Measurements from ENCODE around the gene TNS4.

The TNS4 gene

DNA sequence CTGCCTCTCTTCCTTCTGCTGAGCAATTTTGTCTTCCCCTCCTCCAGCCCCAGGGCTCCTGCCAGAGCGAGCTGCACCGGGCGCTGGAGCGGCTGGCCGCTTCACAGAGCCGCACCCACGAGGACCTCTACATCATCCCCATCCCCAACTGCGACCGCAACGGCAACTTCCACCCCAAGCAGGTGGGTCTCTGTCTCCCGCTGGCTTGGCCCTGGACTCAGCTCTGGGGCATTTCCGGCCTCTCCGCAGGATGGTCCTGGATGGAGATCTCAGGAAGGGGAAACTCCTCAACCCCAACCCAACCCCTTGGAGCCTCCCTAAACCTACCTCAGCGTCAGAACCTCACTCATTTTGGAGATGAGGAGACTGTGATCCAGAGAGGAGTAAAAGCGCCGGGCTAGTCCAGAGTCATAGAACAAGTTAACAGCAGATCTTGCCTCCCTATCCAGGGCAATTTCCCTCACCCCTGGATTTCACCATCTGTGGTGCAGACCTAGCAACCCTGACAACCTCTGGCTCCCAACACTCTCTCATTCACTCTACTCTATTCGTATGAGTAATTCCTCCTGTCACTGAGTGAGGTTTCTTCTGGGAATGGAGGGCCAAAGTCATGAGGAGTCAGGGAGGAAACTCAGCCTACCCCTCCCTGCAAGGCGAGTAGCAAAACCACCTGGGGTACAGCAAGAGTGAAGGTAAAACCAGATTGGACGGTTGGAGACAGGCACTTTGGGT is 47.4 kb downstream of the TNS4 start:
- no peak for DNase-seq

DNA sequence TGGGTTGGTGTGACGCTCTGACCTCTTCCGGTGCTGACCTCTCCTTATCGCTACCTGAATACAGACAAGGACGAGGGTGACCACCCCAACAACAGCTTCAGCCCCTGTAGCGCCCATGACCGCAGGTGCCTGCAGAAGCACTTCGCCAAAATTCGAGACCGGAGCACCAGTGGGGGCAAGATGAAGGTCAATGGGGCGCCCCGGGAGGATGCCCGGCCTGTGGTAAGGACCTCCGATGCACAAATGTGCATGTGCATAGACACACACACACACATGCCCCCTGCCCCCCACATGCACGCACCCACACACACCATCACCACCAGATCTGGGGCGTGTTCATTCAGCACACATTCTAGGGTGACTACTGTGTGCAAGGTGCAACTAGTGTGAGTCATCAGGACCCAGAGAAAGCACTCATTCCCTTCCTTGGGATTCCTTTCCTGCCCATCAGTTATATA is 48.5 kb downstream of the TNS4 start:
- DNase-seq = no peak

DNA sequence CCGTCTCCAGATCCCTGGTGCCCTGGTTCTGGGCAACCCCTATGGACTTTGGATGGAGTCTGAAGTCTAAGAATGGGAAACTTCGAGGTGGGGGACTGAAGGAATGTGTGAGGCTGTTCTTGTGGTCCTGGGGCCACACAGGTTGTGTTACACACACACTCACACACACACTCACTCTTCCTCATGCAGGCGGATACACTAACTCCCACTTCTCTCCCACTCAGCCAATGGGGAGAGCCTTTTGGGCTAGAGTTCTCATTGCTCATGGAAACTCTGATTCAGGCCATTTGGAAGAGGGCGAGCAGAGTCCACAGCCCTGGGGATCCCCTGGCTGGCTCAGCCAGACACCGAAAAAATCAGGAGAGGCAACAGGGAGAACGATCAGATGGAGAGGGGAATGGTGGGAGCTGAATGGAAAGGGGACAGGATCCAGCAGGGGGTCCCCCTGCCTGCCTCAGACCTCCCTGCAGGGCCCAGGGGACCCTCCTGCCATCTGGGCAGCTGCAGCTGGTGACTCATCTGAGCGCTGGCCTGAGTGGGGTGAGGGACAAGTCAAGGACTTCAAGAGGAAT is 49.1 kb downstream of the TNS4 start:
- peak; percentile 84 for DNase-seq

DNA sequence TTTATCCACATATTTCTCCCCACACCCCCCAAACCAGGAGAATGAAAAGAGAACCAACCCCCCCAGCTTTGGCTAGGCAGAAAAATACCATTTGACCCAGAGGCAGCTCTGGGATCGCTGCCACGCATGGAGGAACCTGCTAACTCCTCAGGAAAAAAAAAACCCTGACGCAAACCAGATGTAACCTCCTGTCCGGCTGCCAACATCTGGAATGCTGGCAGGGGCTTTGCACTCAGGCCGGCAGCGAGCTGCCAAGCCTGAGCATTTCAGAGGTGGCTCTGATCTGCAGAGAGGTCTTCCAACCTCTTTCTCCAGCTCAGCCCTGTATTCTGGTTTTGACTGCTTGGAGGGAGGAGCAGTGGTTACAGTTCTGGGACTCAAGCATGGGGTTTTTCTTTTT is 50.0 kb downstream of the TNS4 start:
- peak; percentile 90 for DNase-seq

DNA sequence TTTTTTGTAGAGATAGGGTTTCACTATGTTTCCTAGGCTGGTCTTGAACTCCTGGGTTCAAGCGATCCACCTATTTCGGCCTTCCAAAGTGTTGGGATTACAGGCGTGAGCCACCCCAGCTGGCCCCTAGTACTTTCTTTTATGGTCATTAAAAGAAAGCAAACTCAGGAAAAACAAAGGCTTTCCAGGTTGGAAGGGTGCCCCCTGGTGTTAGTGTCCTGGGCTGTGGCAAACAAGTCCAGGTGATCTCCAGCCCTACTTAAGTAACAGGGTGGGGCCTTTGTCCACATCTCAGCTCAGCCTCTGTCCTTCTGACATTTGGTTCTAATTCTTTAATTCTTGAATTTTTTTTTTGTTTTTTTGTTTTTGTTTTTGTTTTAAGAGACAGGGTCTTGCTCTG is 51.2 kb downstream of the TNS4 start:
- no peak for DNase-seq

DNA sequence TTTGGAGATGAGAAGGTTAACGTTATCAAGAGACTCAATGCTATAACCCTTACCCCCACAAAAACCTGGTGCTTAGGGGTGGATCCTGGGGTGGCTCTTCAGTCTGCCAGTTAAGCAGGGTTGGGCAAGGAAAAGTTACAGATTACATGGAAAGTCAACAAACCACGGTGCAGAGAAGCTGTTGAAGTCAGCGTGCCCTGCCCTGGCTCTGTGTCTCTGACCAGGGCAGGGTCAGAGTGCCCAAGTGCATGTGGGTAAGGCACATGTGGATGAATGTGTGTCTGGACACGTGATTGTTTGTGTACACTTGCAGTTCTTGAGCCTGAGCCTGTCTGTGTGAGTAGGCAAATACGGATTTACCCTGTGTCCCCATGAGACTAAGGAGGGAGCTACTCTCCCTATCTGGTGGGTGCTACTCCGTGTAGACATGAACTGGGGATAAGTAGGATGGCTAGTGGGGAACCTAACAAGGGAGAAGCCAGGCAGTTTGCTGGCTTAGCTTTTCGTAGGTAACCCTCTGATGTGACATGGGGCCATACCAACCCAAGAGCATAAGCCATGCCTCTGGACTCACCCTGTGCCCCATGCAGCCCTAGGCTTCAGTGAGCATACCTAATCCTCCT is 52.7 kb downstream of the TNS4 start:
- no peak for DNase-seq

DNA sequence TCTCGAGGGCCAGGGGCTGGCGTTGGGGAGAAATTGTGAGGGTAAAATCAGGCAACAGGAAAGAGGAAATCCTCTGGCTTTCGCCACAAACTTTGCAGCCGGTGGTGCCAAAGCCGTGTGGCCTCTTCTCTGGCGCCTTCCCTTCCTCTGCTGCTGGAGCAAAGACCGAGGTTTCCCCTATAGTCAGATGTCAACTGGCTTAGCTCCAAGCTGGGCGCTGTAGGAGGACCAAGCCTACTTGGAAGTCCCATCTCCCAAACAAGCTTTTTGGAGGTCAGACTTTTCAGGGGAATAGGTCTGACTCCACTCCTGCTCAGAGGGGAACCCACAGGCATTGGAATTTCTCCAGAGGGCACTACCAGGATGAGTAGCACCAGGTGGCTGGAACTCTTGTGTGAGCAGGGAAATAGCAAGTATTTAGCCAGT is 53.2 kb downstream of the TNS4 start:
- DNase-seq = no peak

DNA sequence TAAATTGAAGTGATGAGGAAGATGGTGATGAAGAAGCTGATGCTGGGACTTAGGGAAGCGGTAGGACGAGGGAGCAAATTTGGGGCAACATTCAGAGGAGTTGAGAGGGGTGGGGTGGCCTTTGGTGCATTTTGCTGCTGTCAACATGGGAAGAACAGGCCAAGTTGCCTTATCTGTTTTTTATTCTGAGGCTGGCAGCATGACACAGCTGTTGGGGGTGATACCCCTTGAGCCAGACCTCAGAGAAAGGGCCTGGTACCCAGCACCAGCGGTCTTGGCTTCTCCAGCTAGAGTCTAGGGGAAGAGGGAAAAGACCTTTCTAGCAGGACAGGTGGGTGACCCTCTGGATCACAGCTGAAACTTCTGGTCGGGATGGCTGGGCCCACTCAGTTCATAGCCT is 53.6 kb downstream of the TNS4 start:
- DNase-seq = no peak

DNA sequence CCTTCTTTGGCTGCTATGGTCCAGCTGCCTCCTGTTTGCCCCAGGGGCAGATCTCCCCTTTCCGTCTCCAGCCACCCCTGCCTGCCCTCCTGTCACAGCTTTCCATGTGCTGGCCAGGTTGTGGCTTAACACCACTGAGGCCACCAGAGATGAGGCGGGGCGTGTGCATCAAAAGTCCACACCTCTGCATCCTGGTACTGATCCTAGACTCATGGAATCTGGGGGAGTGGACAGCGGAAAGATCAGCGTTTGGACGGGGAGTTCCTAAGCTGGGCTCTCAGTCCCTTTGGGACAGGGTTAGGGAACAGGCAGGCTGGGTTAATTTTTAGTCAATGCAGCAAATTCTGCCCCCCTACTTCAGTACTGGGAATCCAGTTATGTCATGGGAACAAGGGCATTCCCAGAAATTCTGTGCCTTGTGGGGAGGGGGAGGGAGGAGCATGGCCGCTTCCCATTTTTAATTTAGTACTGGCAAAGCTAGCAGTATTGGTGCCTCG is 54.2 kb downstream of the TNS4 start:
- DNase-seq = no peak

DNA sequence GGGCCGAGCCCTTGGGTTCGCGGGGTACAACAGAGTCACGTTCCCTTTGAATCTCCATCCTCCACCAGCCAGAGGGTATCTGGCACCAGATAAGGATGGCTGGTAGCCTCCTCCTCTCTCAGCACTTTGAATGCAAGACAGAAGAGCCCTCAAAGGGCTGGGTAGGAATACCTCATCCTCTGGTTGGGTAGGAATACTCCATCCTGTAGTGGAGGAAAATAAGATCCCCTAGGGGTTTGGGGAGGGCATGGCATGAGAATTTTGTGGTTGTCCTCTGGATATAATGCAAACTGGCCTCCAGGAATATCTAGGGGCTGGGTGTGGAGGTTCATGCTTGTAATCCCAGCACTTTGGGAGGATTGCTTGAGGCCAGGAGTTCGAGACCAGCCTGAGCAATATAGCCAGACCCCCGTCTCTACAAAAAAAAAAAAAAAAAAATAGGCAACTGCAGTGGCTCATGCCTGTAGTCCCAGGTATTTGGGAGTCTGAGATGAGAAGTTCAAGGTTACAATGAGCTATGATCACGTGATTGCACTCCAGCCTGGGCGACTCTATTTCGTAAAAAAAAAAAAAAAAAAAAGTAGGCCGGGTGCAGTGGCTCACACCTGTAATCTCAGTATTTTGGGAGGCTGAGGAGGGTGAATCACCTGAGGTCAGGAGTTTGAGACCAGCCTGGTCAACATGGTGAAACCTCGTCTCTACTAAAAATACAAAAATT is 55.5 kb downstream of the TNS4 start:
- DNase-seq = no peak

DNA sequence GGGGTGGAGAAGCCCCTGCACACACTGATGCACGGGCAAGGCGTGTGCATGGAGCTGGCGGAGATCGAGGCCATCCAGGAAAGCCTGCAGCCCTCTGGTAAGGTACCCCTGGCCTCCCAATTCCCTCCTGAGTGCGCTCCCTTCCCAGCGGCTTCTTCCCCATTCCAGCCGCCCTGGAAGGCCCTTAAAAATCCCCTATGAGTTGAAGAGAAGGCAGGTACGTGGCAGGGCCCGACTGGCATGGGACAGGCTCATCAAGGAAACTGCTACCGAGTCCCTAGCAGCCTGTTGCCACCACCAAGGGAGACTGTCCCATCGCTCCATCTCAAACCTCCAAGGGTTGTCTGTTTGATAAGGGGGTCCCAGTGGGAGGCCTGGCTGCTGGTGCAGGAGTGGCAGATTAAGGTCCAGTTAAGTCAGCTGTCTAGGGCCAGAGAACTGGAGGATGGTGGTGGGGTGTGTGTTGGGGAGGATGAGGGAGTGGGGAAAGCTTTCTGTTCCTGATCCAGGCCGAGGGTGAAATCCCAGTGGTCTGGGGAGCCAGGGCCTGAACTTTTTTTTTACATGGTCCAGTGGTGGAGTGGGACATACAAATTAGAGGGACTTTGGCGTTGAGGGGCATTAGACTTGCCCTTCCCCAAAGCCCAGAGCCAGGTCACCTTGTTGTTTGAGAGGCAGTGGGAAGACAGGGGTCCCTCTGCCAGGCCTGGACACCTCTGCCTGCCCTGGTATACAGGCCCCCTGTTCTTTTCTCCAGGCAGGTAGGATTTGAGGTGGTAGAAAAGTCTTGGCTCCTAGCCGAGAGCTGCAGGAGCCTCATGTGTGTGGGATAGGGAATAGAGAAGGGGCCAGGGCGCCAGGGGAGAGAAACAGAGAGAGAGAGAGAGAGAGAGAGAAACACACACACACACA is 57.2 kb downstream of the TNS4 start:
- DNase-seq = no peak

DNA sequence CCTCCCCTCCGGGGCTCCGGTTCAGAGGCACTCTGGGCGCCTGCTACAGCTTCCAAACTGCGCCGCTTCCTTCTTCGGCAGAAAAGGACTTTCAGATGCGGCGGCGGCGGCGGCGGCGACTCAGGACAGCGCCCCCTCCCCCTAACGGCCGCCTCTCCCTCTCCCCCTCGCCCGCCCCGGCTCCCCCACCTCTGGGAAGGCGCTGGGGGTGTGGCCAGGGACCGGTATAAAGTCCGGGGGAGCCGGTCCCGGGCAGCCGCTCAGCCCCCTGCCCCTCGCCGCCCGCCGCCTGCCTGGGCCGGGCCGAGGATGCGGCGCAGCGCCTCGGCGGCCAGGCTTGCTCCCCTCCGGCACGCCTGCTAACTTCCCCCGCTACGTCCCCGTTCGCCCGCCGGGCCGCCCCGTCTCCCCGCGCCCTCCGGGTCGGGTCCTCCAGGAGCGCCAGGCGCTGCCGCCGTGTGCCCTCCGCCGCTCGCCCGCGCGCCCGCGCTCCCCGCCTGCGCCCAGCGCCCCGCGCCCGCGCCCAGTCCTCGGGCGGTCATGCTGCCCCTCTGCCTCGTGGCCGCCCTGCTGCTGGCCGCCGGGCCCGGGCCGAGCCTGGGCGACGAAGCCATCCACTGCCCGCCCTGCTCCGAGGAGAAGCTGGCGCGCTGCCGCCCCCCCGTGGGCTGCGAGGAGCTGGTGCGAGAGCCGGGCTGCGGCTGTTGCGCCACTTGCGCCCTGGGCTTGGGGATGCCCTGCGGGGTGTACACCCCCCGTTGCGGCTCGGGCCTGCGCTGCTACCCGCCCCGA is 58.0 kb downstream of the TNS4 start, which contains the start of gene IGFBP4:
TSS of gene IGFBP4 (plus strand) at position 255 of the 792 bp plus-strand sequence. CDS start at position 541, 286 bp downstream.
- peak; percentile 90 for DNase-seq

DNA sequence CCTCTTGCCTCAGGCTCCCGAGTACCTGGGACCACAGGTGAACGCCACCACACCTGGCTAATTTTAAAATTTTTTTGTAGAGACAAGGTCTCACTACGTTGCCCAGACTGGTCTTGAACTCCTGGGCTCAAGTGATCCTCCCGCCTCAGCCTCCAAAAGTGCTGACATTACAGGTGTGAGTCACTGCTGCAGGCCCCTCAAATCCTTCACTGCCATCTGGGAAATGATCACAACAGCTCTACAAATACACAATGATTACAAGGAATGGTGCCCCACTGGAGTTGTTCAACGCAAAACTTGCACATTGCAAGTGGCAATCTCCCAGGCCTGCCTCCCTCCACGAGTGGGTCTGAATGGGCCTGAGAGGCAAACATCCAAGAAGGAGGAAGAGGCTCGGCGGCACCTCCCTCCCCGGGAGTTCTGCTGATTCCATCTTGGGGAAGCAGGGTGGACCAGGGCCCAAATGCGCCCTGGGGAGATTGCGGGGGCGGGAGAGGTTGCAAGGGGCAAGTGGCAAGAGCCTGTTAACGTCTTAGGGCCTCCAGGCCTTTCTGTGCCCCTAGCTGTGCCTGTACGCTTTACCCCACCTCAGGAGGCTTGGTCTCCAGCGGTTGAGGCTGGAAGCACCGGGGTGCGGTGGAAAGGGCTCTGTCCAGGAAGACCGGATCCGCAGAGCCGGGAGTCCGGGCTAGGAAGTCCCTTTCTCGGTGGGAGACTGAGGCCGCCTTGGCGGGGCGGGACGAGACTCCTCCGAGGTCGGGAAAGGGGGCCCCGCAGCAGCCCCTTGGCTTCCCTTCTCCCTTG is 58.8 kb downstream of the TNS4 start:
- no peak for DNase-seq

DNA sequence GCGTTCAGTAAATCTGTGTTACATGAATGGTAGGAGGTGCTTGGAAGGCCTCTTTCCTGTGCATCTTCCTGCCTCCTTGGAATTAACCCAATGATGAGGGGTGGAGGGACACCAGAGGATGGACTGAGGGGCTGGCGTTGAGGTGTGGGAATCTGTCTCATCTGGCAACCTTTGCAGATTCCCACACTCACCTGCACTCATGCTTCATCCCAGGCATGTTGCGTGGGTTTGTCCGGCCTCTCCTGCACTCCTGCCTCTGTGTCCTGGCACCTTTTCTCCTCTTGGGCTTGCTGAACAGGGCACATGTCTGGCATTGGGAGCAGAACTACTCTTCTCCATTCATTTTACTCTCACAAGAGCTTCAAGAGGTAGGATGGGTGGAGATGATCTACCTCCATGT is 61.3 kb downstream of the TNS4 start:
- peak; percentile 9 for DNase-seq

DNA sequence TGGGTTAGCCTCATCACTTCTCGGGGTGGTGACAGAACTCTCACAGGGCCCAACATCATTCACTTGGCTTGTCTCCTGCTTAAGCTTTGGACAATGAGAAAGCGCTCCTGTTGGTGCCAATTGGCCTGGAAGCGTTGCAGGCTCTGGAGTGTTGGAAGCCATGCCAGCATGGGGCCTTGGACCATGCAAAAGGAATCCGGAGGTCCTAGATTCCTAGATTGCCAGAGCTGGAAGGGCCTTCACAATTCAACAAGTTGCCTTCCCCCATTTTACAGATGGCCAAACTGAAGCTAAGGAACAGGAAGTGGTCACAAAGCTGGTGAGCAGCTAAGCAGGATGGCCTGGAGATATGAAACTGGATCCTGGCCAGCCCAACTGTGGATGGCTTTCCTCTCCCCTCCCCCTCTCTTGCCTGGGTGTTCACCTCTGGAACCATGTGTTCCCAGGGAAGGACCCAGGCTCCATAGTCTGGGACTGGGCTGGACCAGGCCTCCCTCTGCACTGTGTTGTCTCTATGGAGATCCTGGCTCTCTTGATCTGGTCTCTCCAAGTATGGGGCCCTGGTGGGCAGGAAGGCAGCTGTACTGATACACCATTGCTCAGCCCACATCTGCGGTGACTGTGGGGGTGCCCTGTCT is 64.2 kb downstream of the TNS4 start:
- peak; percentile 18 for DNase-seq

DNA sequence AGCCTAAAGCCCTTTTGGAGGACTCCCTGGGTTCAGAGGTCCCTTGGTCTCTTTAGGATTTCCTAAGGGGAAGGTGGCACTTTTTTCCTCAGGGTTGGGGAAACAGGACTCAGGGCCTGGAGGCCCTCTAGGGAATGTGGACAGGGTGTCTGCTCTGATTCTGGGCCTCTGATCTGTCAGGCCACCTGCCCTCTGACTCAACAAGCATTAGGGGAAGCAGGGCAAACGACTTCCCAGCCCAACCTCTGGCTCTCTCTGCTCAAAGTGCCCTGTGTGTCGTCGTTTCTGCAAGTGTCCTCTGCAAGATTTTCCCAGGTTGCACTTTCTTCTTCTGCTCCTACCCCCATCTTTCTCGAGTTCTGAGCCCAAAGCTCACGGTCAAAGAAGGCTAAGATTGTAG is 64.8 kb downstream of the TNS4 start:
- peak; percentile 7 for DNase-seq

DNA sequence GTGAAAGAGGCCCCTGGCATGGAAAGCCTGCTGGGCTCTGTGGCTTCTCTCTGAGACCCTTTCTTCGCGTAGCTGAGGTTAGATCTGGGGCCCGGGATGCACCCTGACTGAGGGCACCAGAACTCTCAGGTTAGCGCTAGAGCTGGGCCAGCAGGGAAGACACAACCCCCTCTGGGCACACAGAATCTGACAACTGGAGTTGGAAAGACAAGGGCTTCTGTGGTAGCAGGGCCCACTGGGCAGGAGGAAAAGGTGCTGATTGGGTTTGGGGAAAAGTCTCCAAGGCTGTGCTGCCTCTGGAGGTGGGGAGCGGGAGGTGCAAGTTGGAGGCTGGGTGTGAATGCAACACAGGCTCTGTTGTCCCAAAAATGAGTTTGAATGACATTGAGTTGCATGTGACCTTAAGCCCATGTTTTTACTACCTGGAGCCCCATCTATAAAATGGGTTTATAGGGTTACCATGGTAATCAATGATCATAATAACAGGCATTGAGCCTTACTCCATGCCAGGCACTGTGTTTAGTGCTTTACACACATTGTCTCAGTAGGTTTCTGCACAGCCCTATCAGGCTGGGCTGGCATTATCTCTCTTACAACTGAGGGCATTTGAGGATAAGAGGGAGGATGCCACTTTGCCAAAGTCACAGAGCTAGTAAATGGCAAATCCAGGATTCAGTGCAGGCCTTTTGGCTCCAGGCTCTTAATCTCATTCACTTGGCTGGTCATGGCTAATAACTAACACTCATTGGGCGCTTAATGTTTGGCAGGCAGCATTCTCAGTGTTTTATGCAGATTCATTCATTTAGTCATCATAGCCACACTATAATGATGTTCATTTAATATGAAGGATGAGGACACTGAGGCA is 67.6 kb downstream of the TNS4 start:
- DNase-seq = peak; percentile 13

DNA sequence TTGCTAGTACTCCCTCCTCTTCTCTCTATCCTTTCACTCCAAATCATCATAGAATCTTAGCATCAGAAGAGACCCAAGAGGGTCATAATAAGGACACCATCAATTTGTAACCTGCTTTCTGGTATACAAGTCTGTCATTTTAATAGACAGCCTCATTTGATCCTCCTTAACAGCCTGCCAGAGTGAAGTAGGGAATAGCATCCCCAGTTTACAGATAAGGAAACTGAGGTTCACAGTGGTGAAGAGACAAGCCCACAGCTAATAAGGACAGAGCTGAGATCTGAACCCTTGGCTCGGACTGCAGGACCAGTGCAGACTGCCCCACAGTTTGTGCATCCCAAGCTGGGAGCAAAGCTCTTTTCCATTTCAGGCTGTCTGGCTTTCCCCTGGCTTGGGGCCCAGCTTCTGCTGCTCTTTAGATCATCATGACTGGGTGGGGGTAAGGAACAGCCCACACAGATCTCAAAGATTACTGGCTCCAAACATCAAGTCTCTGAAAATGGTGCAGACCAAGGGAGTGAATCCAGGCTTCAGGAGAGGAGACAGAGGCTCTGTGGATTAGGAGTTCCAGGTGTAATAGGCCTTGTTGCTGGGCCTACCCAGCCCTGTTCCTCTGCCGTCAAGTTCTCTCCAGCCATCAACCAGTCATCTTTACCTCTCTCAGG is 68.4 kb downstream of the TNS4 start:
- DNase-seq = peak; percentile 82
